Stimulated activated CD4-positive, alpha-beta T cell treated with anti-CD3 and anti-CD28 coated beads, Interleukin-4, amount 100 ng/mL, for 48 hours (primary cell): ENCODE results near the gene CFAP92.

Source experiments
- DNase-seq, 2 donors: peaks; one replicate each; pipeline ENCODE4 v3.0.0-alpha.2; 2020; ENCODE audit warnings: low read depth in 2 of 2

CFAP92 gene

DNA sequence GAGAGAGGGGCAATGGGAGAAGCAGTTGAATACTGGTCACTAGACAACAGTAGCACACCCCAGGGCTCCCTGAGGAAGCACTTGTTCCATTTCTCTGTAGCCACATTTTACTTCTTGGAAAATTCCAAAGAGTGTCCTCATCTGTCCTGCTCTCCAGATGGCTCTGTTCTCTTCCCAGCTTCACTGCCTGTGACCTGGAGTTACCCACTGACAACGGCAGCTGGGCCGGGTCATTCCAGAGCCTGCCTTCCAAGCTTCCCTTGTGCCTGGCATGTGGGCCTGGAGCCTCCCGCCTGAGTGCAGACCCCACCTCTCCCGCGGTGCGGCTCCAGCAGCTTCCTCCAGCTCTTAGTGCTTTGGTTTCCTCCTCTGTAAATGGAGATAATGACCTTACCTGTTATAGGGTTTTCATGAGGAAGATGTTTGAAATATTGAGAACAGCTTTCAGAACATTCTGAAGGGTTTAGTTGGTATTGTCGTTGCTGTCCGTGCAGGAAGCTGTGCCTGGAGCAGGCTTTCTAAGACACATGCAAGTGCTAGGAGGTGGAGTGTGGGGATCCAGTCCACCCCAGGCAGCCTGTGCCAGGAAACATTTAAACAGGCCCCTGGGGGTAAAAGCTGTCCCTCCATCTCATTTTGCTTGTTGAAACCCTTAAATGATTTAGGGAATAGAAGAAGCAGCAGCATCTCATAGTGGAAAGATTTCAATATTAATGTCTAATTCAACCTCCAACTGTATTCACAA lies 32.0 kb upstream of the CFAP92 start:
- DNase-seq = no peak

DNA sequence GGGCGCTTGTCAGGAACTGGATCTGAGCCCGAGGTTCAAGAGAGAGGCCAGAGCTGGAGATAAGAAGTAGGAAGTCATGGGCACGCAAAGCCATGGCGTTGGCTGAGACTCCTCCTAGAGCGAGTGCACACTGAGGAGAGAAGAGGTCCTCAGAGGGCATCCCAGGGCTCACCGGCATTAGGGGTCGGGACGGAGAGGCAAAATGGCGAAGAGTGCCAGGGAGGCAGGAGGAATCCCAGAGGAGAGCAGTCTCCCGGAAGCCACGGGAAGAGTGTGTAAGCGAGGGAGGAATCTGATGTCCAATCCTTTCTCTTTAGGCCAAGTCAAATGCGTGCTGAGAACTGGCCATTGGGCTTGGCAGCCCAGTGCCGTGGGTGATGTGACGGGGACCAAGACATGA lies 31.2 kb upstream of the CFAP92 start:
- DNase-seq = no peak

DNA sequence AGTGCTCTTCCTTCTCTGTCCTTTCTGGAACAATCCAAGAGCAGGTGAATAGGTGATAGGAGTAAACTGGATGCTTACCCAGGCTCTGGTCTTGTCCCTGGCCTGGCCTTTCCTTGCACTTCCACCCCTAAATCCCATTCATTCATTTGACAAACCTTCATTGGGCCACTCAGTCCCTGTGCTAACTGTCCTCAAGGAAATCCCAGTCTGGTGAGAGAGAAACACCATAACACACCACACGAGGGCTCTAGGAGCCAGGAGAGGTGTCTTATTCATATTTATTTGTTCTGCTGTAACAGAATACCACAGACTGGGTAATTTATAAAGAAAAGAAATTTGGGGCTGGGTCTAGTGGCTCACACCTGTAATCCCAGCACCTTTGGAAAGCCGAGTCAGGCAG lies 30.0 kb upstream of the CFAP92 start:
- DNase-seq = no peak

DNA sequence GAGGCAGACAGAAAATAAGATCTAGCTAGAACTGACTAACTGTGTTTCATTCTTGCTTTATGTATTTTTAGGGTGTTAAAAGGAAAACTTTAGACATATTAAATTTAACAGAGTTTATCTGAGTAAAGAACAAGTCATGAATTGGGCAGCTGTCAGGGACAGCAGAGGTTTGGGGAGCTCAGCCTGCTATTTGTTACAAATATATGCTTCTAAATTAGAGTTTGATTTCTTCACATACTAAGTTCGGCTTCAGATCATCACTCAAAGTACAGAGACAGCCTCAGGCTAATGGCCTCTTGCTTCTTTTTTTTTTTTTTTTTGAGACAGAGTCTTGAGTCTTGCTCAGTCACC lies 29.1 kb upstream of the CFAP92 start:
- DNase-seq = no peak

DNA sequence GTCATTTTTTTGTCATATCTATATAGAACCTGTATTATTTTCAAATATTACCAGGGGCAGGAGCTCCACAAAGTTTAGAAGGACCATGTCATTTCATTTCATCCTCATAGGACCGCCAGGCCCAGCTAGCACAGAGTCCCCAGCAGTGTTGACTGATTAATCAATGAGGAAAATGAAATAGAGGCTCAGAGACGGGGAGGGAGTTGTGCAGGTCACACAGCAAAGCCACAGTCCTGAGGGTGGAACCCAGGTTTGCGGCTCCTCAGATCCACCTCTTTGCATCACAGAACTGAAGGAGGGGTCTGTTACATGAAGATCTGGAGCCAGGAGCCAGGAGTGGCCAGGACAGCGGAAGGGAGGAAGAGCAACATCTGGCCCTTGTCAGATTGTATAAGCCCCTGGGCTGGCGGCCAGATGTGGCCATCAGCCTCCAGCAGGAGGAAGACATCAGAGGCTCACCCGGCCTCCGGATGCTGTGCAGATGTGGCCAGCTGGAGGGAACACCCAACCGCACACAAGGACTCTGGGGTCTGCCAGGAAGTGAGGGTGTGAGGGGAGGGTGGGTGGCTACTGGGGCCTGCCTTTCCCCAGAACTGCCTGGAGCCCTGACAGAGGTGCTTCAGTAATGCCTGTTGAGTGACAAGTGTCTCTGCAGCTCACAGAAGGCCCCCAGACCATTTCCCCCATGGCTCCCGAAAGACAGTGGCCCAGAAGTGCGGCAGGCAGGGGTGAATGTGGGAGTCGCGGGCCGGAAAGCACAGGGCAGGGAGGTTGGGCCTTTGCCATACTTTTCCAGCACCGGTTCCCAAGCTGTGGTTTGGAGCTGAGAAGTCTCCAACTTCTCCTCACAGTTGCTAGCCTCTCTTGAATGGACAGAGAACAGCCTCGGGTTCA lies 28.5 kb upstream of the CFAP92 start:
- no peak for DNase-seq

DNA sequence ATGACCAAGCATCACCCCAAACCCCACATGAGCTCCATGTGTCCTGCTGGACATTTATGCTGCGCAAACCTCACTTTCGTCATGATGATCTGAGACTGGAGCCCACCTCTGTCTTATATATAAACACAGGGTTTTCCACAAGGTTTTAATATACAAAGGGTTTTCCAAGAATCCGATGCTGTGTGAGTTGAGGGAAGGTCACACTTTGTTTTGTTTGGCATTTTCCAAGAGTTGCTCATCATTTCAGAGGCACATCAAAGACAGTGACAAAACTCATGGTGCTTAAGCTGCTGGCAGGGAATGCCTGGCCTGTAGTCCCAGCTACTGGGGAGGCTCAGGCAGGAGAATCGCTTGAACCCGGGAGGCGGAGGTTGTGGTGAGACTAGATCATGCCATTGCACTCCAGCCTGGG lies 27.3 kb upstream of the CFAP92 start:
- DNase-seq = no peak

DNA sequence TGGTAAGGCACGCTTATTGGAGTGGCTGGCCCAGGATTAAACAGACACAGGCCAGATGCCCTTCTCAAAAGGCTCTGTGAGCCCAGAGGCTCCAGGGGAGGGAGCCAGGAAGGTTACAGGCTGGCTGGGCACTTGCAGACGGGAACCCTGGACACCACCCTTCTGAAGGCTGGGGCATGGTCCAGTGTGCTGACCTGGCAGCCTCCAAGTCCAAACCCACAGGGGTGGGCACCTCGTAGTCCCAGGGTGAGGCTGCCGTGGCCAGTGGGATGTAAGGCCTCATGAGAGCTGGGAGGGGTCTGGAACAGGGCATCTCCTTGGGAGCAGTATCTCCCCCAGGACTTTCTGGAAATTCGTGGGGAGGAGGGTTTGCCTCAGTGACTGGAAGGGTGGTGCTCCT lies 26.8 kb upstream of the CFAP92 start:
- no peak for DNase-seq

DNA sequence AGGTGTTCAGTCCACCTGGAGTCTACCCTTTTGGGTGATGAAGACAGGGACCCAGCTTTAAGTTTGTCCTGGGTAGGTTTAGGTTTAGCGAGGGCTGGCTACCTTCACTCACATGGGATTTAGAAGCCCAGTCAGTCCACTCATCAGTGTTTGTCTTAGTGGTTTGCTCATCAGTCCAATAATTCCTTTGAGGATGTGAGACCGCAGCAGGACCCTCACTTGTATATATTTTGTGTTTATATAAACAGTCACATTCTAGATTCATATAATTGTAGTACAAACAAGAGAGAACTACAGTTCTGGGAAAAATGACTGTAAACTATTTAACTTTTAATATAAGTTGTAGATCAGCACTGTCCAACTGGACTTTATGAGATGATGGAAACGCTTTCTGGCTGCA lies 25.4 kb upstream of the CFAP92 start:
- DNase-seq = no peak

DNA sequence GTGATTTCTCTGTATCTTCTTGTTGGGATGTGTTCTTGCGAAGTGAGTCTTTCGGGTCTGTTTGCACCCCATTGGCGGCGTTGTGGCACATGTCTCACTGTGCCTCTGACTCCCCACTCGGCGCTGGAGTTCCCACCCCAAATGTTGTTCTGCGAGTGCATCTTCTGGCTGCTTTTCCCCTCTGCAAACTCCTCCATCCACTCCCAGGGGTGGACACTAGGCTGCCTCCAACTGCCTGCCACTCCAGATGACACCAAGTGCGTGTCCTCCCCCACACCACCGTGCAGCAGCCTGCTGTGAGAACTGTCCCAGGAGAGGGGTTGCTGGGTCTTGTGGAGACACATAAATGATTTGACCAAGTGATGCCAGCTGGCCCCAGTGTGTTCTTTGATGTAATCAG lies 24.9 kb upstream of the CFAP92 start:
- no peak for DNase-seq

DNA sequence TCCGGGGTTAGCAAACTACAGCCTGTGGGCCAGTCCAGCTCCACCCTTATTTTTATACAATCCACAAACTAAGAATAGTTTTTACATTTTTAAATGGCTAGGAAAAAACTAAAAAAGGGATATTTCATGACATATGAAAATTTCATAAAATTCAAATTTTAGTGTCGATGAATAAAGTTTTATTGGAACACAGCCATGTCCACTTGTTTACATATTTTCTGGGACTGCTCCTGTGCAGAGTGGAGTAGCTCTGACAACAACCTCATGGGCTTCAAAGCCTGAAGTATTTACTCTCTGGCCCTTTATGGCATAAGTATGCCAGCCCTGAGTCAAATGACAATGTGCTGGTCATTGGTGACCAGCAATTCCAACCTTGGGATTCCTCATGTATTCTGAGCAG lies 24.4 kb upstream of the CFAP92 start:
- no peak for DNase-seq

DNA sequence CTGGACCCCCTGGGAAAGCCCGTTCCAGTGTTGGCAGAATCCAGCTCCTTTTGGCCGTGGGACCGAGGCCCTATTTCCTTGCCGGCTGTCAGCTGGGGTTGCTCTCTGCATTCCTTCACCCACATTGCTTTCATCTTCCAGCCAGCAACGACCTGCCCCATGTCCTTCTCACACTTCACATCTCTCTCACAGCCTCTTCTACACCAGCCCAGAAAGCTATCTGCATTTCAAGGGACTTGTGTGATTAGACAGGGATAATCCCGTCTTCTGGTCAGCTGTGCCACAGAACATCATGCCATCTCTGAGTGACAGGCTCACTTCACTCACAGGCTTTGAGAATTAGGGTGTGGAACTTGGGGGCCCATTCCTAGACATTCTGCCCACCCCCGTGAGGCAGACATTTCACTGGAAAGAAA lies 23.6 kb upstream of the CFAP92 start:
- DNase-seq = no peak

DNA sequence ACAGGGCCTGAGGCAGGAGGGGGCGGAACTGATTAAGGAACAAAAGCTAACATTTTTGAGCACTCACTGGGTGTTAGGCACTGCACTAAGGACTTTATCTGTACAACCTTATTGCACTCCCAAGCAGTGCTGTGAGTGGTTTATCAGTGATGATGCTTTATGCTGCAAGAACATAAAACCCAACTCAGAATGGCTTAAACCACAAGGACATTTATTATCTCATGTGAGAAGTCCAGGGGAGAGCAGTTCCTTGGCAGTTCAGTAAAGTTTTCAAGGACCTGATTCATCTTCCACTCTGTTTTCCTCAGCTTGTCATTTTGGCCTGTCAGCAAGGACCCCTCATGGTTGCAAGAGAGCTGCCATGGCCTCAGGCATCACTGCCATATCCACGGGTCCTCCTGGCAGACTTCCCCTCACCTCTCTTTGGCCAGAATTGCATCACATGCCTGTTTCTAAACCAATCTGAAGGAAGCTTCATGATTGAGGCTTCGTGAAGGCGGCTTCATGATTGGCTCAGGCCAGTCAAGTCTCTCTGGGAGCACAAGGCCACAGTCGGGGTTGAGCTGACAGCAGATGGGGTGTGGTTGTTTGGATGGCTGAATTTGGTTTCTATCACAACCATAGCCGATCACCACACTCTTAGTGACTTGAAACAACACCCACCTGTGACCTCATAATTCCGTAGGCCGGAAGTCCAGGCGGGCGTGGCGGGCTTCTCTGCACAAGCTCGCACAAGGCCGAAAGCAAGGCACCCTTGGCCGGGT lies 23.0 kb upstream of the CFAP92 start:
- DNase-seq = no peak

DNA sequence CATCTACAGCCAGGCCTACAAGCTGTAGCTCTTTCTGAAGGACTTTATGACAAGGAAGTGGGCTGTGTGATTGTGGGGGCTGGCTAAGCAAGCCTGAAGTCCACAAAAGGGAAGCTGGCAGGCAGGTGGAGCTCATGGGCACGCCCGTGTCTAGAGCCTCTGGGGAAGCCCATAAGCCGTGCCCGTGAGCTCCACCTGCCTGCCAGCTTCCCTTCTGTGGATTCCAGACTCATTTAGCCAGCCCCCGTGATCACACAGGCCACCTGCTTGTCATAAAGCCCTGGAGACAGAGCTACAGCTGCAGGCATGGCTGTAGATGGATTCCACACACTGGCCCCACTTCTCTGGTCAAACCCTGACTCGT lies 22.5 kb upstream of the CFAP92 start:
- DNase-seq = peak in 1 of 2 donors; percentile 34

DNA sequence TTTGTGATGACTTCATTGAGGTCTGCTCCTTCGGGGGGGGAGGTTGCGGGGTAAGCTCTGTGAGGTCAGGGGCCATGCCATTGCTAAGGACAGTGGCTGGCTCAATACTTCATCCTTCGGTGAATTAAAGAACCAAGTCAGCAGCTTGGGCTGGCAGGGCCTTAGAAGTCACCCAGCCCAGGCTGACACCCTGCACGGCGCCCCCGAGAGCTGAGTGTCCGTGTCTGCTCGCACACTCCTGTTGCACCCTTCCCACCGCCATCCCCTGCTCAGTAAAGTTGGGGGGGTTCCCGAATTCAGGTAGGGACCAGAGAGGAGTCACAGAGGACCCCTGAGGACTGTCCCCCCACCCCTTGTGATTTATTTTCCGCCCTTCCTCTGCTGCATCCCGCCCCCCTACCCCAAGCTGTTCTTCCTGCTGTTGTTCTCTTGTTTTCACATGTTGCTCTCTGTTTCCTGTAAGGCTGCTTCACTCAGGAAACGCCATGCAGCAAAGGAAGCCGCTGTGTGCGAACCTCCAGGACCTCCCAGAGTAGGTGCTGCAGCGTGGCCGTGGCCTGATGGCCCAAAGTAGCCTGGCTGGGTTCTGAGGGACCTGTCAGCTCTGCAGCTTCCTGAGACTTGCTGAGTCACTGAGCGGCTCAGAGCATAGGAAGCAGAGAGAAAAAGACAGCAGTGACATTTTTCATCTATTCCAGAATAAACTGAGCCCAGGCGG lies 21.7 kb upstream of the CFAP92 start:
- DNase-seq = no peak

DNA sequence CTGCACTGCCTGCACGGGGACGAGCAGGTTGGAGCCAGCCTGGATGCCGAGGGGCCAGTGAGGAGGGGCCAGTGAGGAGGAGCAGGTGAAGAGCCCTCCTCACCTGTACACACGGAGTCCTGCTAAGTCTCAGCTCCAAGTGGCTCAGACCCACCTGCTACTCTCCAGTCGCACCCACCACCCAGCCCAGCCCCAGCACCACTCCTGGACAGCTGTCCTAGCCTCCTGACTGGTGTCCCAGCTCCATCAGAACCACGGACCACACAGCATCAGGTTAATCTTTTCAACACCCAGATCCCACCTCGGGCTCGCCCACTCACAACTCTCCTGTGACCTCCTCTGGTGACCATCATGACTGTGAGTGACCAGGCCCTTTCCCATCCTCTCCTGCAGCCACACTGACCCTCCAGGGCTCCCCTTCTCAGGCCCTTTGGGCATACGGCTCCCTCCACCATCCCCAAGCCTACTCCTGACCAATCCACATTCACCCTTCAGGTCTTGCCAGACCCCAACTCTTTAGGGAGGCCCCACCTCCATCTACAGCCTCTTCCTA lies 21.0 kb upstream of the CFAP92 start:
- DNase-seq = no peak

DNA sequence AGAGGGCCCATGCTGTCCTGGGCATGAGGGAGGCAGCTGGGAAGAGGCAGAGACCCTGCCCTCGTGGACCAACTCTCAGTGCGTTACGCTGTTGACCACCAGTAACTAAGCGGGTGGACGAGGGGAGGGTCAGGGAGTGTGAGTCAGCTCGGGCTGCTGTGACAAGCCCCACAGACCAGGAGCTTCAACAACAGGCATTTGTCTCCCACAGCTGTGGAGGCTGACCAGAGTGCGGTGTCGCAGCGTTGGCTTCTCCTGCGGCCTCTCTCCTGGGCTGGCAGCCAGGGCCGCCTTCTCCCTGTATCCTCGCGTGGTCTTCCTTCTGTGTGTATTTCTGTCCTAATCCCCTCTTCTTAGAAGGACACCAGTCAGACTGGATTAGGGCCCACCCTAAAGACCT lies 20.3 kb upstream of the CFAP92 start:
- DNase-seq = no peak

DNA sequence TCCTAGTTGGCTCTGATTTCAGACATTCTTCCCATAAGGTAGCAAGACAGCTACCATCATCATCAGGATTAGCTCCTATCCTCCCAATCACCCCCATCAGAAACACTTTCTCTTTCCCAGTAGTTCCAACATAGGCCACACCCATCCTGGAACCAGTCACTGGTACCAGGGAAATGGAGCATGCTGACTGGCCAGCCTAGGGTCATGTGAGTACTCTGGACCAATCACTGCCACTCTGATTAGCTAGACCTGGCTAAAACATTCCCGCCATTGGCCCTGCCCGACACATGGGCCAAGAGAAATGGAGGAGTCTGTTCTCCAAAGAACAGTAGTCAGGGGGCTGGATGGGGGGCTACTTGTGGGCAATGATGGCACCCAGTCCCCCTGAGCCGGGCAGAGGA lies 19.6 kb upstream of the CFAP92 start:
- DNase-seq = no peak

DNA sequence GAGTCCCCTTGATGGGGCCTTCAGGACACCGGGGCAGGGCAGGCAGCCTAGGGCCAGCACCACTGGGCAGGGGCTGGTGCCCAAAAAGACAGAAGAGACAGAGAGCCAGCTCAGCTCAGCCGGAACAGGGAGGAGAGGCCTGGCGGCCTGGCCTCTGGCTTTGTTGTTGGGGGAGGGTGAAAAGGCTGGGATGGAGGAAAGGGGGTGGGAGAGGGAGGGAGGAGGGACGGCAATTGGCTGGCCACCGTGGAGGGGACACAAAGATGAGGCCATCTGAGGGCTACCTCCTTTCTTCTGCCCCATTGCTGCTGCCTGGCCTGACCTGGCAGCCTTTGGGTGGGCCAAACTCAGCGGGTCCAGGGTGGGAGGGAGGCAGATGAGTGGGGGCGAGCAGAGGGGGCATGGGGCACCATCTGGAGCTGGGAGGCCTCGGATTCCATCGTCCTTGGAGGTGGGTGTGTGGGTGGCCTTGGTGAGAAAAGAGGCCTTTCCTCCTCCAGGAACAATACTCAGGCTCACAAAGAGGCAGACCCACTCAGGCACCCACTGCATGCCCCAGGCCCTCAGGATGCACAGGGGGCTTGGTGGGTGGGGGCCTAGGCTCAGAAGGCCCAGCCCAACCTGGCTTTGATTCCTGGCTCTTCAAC lies 16.6 kb upstream of the CFAP92 start:
- no peak for DNase-seq

DNA sequence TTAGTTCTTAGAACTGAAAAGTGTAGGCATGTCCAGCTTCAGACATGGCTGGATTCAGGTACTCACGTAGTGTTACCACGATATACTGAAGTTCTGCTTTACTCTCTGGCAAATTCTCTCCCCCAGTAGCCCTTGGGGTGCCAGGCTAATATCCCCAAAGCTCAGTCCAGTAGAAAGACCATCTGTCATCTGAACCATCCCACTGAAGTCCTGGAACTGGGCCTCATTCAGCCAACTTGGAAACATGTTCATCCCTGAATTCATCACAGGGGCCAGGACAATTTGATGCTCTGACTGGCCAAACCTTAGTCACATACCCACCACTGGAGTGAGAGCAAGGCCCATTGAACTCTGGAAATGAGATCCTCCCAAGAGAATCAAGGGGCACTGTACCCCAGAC lies 15.4 kb upstream of the CFAP92 start:
- DNase-seq = no peak

DNA sequence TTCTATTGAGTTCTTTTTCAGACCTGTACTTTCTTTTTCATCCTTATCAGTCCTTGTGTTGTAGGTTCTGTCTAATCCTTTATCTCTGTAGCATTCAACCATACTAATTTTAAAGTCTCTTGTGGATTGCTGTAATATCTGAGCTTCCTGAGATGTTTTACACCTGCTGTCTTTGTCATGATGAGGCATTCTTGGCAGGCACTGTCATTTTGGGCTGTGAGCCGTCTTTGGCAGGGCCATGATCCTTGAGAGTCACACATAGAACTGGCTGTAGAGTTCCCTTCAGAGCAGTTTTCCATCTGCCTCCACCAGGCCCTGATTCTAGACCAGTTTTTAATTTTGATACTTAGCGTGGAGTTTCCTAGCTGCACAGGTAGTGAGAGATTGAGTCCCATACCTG lies 13.9 kb upstream of the CFAP92 start:
- no peak for DNase-seq

DNA sequence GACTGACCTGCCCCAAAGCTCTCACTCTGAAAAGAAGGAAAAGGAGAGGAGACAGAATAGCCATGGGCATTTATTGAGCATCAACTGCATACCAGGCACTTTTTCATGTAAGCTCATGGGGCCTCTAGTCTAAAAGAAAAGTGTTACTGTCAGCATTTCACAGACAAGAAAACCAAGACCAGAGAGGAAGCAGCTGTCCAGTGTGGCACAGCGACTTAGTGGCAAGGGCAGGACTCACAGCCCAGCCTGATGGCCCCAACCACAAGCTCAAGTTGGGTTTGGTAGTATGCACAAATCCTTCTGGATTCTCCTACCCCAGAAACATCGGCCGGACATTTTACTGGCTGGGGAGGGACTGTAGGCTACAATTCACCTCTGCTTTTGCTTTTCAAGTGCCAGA lies 13.0 kb upstream of the CFAP92 start:
- no peak for DNase-seq
